ENCODE measurements around the gene COPRS. TPM values are rescaled to one million over a fixed set of nuclear protein-coding genes. Genes with fewer than 3 reads are reported as not detected.
A peak's percentile ranks its signal among the peaks of the same experiment; 100 is the strongest.

Gene COPRS
- total RNA-seq: 100 to 1,000 TPM in 3 of 4 donors, 10 to 100 TPM in 1; 91.1 to 148 (median 140) TPM

GRCh38 chr17:31858642-31859486 lies at the start of gene COPRS:
COPRS (minus strand) TSS chr17:31859244; CDS start chr17:31859199, 45 bp downstream.
- ATAC-seq: peak; percentile 96
- H3K9me3 ChIP-seq: no peaks in the 10 kb centered on the region
- WGBS, 2 donors (ENCODE audit: low coverage in 1 of 2): no CpG with 5 or more reads among the region's 100 CpGs
- H3K27ac ChIP-seq: peak within 1 kb of the TSS; percentile 31 to 94 (median 88)
- TF ChIP-seq POLR2AphosphoS5 (IDR thresholded peaks at IDR 0.05): peak; percentile 23
- peak in 1 of 4 experiments; percentile 49 for TF ChIP-seq CTCF (IDR thresholded peaks at IDR 0.05)
- peak in 1 of 2 donors; percentile 73 for TF ChIP-seq POLR2A (IDR thresholded peaks at IDR 0.05)
- no peak for TF ChIP-seq EP300 (IDR thresholded peaks at IDR 0.05)
- no peaks in the 10 kb centered on the region for H3K27me3 ChIP-seq
- peaks cover 0 to 46% (median 20%) of the 10 kb centered on the region in 3 donors for H3K4me1 ChIP-seq
- H3K4me3 ChIP-seq: peak within 1 kb of the TSS; percentile 56 to 90
- peaks cover 0 to 57% of the 10 kb centered on the region in 2 donors for H3K36me3 ChIP-seq

GRCh38 chr17:31908386-31908785 lies 49.3 kb upstream of the COPRS start:
- Histone ChIP-seq H3K4me3 (no peak overlapping the region), H3K27ac (no peak overlapping the region), H3K4me1 (peaks cover 2 to 17% (median 4%) of the 10 kb centered on the region in 3 donors), H3K9me3 (no peaks in the 10 kb centered on the region), H3K27me3 (no peaks in the 10 kb centered on the region), H3K36me3 (no peaks in the 10 kb centered on the region)
- ATAC-seq: no peak
- TF ChIP-seq POLR2A (IDR thresholded peaks at IDR 0.05) (no peak), POLR2AphosphoS5 (IDR thresholded peaks at IDR 0.05) (no peak), CTCF (IDR thresholded peaks at IDR 0.05) (no peak), EP300 (IDR thresholded peaks at IDR 0.05) (no peak)

- WGBS, 2 donors (ENCODE audit: low coverage in 1 of 2): 0% methylated on average over 7 of the region's 7 CpGs
- Histone ChIP-seq H3K36me3 (no peaks in the 10 kb centered on the region), H3K27ac (no peak overlapping the region), H3K9me3 (no peaks in the 10 kb centered on the region), H3K4me3 (no peak overlapping the region), H3K4me1 (peaks cover 2 to 17% (median 4%) of the 10 kb centered on the region in 3 donors), H3K27me3 (no peaks in the 10 kb centered on the region)
- TF ChIP-seq POLR2A (IDR thresholded peaks at IDR 0.05) (no peak), EP300 (IDR thresholded peaks at IDR 0.05) (no peak), CTCF (IDR thresholded peaks at IDR 0.05) (no peak), POLR2AphosphoS5 (IDR thresholded peaks at IDR 0.05) (peak; percentile 52)
- ATAC-seq: no peak
Observed at GRCh38 chr17:31907342-31907962, 48.4 kb upstream of the COPRS start.

GRCh38 chr17:31903401-31903800 lies 44.4 kb upstream of the COPRS start:
- Histone ChIP-seq H3K36me3 (peaks cover 0 to 12% of the 10 kb centered on the region in 2 donors), H3K27me3 (no peaks in the 10 kb centered on the region), H3K27ac (no peak overlapping the region), H3K9me3 (no peaks in the 10 kb centered on the region), H3K4me3 (no peak overlapping the region), H3K4me1 (peaks cover 2 to 43% (median 13%) of the 10 kb centered on the region in 3 donors)
- TF ChIP-seq EP300 (IDR thresholded peaks at IDR 0.05) (no peak), POLR2AphosphoS5 (IDR thresholded peaks at IDR 0.05) (no peak), POLR2A (IDR thresholded peaks at IDR 0.05) (no peak), CTCF (IDR thresholded peaks at IDR 0.05) (no peak)
- ATAC-seq: no peak
- 80 to 96% methylated on average over 1 to 10 of the region's 16 CpGs for WGBS, 2 donors (ENCODE audit: low coverage in 1 of 2)
